HG03108 (cell line): ENCODE data around the gene PIK3C2G.

Experiments
- ATAC-seq: cut with Tn5 transposase; IDR thresholded peaks from one replicate; pipeline ENCODE4 v1.9.1; 2021; ENCODE audit warnings: moderate library complexity; ENCODE audit not compliant: unreplicated experiment

PIK3C2G gene

GRCh38 chr12:18612971-18613370, 351.7 kb downstream of the PIK3C2G start:
- no peak for ATAC-seq

GRCh38 chr12:18620986-18621385, 359.7 kb downstream of the PIK3C2G start:
- no peak for ATAC-seq

GRCh38 chr12:18629445-18629844, 368.1 kb downstream of the PIK3C2G start:
- no peak for ATAC-seq

- no peak for ATAC-seq
Observed at GRCh38 chr12:18629916-18630315, 368.6 kb downstream of the PIK3C2G start.

- no peak for ATAC-seq
Observed at GRCh38 chr12:18631339-18631738, 370.0 kb downstream of the PIK3C2G start.

GRCh38 chr12:18632848-18633247, 371.5 kb downstream of the PIK3C2G start:
- ATAC-seq: no peak

GRCh38 chr12:18634382-18634781, 373.1 kb downstream of the PIK3C2G start:
- no peak for ATAC-seq

GRCh38 chr12:18640321-18640955, 379.1 kb downstream of the PIK3C2G start:
- ATAC-seq: no peak

- ATAC-seq: no peak
Observed at GRCh38 chr12:18643681-18644080, 382.4 kb downstream of the PIK3C2G start.

GRCh38 chr12:18644564-18644963, 383.2 kb downstream of the PIK3C2G start:
- ATAC-seq: no peak

GRCh38 chr12:18646286-18646890, 385.1 kb downstream of the PIK3C2G start:
- ATAC-seq: no peak

GRCh38 chr12:18651525-18651924, 390.2 kb downstream of the PIK3C2G start:
- ATAC-seq: no peak

GRCh38 chr12:18652596-18652995, 391.3 kb downstream of the PIK3C2G start:
- ATAC-seq: no peak

GRCh38 chr12:18653465-18653864, 392.1 kb downstream of the PIK3C2G start:
- ATAC-seq: no peak

GRCh38 chr12:18655351-18655750, 394.0 kb downstream of the PIK3C2G start:
- ATAC-seq: no peak

GRCh38 chr12:18658179-18658578, 396.9 kb downstream of the PIK3C2G start:
- no peak for ATAC-seq

- no peak for ATAC-seq
Observed at GRCh38 chr12:18658829-18659228, 397.5 kb downstream of the PIK3C2G start.

GRCh38 chr12:18676141-18676540, 414.8 kb downstream of the PIK3C2G start:
- ATAC-seq: no peak

GRCh38 chr12:18676996-18677588, 415.8 kb downstream of the PIK3C2G start:
- ATAC-seq: no peak

GRCh38 chr12:18681818-18682217, 420.5 kb downstream of the PIK3C2G start:
- ATAC-seq: no peak

- no peak for ATAC-seq
Observed at GRCh38 chr12:18683327-18684013, 422.2 kb downstream of the PIK3C2G start.

- ATAC-seq: no peak
Observed at GRCh38 chr12:18684430-18684829, 423.1 kb downstream of the PIK3C2G start.
